ENCODE measurements around the gene GJE1. TPM values are rescaled to one million over a fixed set of nuclear protein-coding genes. Genes with fewer than 3 reads are reported as not detected.

The GJE1 gene
- total and polyA plus RNA-seq, 10 of the 15 experiments (the other 5 are each of a cell fraction or from before 2014, with no cell fraction given): not detected

DNA sequence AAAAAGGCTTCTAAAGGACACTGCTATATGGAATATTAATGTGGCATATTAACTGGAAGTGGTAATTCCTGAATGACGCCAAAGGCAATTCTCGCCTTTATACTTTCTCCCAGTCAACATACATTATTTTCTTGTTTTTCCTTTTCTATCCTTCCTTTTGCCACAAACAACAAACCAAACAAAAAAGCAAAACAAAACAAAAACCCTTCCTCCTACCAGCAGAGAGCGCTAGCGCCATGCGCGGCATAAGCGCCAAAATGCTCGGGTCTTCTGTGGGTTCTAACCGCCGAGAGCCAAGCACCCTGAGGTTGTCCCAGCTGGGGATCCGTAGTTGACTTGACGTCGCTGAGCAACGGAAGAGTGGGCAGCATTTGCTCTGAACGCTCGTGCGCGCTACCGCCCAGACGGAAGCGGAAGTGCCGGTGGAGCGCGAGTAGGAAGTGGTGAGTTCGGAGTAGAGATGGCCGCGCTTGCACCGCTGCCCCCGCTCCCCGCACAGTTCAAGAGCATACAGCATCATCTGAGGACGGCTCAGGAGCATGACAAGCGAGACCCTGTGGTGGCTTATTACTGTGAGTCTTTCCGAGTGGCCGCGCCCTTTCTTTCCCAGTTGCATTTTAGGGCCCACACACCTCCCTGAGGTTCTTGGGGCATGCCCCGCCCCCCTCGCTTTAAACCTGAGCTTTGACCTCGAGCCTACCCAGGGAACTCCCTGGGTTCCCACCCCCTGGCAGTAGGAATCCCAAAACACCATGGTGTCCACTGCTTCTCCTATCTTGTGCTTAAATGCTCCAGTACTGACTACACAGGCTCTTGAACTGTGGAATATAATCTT, 14.3 kb downstream of the GJE1 start, which contains the start of the genes NMBR and VTA1 (continued):
- TF ChIP-seq, protein P1, sequence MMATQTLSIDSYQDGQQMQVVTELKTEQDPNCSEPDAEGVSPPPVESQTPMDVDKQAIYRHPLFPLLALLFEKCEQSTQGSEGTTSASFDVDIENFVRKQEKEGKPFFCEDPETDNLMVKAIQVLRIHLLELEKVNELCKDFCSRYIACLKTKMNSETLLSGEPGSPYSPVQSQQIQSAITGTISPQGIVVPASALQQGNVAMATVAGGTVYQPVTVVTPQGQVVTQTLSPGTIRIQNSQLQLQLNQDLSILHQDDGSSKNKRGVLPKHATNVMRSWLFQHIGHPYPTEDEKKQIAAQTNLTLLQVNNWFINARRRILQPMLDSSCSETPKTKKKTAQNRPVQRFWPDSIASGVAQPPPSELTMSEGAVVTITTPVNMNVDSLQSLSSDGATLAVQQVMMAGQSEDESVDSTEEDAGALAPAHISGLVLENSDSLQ (IDR thresholded peaks at IDR 0.05): peak; percentile 52; the same call in 1 of the 2 replicates
- TF ChIP-seq, protein P2, sequence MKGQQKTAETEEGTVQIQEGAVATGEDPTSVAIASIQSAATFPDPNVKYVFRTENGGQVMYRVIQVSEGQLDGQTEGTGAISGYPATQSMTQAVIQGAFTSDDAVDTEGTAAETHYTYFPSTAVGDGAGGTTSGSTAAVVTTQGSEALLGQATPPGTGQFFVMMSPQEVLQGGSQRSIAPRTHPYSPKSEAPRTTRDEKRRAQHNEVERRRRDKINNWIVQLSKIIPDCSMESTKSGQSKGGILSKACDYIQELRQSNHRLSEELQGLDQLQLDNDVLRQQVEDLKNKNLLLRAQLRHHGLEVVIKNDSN (IDR thresholded peaks at IDR 0.05; ENCODE audit: borderline replicate concordance, extremely low read length, insufficient read depth, low read depth, low read length): no peak
- TF ChIP-seq SPI1 (IDR thresholded peaks at IDR 0.05; ENCODE audit: borderline replicate concordance, insufficient read depth, low read depth, low read length) (peak; percentile 91), MYB (IDR thresholded peaks at IDR 0.05; ENCODE audit: borderline replicate concordance, low read depth, low read length) (peak; percentile 90), POLR2A (IDR thresholded peaks at IDR 0.05; ENCODE audit: low read depth, low read length) (peak; percentile 94), SMAD1 (IDR thresholded peaks at IDR 0.05; ENCODE audit: low read depth, partially characterized antibody) (no peak), FOXK2 (IDR thresholded peaks at IDR 0.05) (no peak; the same call in 1 of the 2 replicates), PAX8 (IDR thresholded peaks at IDR 0.05) (no peak), KAT2A (conservative IDR thresholded peaks at IDR 0.05; ENCODE audit: control insufficient read depth, low read depth, low read length) (no peak), SUZ12 (IDR thresholded peaks at IDR 0.05; ENCODE audit: unreplicated experiment) (no peak), POU2F2 (IDR thresholded peaks at IDR 0.05; ENCODE audit: borderline replicate concordance, low read depth, low read length) (peak; percentile 76; the same call in 2 of the 3 replicates), SREBF2 (IDR thresholded peaks at IDR 0.05; ENCODE audit: low read length) (no peak), MXI1 (IDR thresholded peaks at IDR 0.05; ENCODE audit: low read depth, low read length) (peak; percentile 98), FOS (IDR thresholded peaks at IDR 0.05; ENCODE audit: borderline replicate concordance, extremely low read depth, insufficient read length) (no peak), BACH1 (IDR thresholded peaks at IDR 0.05; ENCODE audit: borderline replicate concordance) (no peak), ZNF217 (IDR thresholded peaks at IDR 0.05) (no peak; the same call in 1 of the 2 replicates), JUNB (IDR thresholded peaks at IDR 0.05) (no peak)
- TF ChIP-seq, protein P3, sequence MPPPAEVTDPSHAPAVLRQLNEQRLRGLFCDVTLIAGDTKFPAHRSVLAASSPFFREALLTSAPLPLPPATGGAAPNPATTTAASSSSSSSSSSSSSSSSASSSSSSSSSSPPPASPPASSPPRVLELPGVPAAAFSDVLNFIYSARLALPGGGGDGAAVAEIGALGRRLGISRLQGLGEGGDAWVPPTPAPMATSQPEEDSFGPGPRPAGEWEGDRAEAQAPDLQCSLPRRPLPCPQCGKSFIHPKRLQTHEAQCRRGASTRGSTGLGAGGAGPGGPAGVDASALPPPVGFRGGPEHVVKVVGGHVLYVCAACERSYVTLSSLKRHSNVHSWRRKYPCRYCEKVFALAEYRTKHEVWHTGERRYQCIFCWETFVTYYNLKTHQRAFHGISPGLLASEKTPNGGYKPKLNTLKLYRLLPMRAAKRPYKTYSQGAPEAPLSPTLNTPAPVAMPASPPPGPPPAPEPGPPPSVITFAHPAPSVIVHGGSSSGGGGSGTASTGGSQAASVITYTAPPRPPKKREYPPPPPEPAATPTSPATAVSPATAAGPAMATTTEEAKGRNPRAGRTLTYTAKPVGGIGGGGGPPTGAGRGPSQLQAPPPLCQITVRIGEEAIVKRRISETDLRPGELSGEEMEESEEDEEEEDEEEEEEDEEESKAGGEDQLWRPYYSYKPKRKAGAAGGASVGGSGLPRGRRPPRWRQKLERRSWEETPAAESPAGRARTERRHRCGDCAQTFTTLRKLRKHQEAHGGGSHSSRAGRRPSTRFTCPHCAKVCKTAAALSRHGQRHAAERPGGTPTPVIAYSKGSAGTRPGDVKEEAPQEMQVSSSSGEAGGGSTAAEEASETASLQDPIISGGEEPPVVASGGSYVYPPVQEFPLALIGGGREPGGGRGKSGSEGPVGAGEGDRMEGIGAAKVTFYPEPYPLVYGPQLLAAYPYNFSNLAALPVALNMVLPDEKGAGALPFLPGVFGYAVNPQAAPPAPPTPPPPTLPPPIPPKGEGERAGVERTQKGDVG (CRISPR knock-in tag; IDR thresholded peaks at IDR 0.05): no peak
- TF ChIP-seq, protein P4, sequence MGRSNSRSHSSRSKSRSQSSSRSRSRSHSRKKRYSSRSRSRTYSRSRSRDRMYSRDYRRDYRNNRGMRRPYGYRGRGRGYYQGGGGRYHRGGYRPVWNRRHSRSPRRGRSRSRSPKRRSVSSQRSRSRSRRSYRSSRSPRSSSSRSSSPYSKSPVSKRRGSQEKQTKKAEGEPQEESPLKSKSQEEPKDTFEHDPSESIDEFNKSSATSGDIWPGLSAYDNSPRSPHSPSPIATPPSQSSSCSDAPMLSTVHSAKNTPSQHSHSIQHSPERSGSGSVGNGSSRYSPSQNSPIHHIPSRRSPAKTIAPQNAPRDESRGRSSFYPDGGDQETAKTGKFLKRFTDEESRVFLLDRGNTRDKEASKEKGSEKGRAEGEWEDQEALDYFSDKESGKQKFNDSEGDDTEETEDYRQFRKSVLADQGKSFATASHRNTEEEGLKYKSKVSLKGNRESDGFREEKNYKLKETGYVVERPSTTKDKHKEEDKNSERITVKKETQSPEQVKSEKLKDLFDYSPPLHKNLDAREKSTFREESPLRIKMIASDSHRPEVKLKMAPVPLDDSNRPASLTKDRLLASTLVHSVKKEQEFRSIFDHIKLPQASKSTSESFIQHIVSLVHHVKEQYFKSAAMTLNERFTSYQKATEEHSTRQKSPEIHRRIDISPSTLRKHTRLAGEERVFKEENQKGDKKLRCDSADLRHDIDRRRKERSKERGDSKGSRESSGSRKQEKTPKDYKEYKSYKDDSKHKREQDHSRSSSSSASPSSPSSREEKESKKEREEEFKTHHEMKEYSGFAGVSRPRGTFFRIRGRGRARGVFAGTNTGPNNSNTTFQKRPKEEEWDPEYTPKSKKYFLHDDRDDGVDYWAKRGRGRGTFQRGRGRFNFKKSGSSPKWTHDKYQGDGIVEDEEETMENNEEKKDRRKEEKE (IDR thresholded peaks at IDR 0.05): no peak
- TF ChIP-seq, protein P5, sequence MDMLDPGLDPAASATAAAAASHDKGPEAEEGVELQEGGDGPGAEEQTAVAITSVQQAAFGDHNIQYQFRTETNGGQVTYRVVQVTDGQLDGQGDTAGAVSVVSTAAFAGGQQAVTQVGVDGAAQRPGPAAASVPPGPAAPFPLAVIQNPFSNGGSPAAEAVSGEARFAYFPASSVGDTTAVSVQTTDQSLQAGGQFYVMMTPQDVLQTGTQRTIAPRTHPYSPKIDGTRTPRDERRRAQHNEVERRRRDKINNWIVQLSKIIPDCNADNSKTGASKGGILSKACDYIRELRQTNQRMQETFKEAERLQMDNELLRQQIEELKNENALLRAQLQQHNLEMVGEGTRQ (IDR thresholded peaks at IDR 0.05; ENCODE audit: borderline replicate concordance, low read depth, low read length): no peak
